MCF 10A (cell line): Measurements from ENCODE around the gene ZNF862. TPM values are rescaled to one million over a fixed set of nuclear protein-coding genes. Genes with fewer than 3 reads are reported as not detected.

Source experiments
- Bru-seq: library from RNA; stranded (reverse); fragments of 400-500 nt; gene quantifications from one replicate; lab custom pipeline; 2021; lab: Mats Ljungman, UMichigan
- BruChase-seq, 2 experiments: library from RNA; stranded (reverse); fragments of 400-500 nt; gene quantifications; one replicate each; lab custom pipeline; 2021; lab: Mats Ljungman, UMichigan
- BruUV-seq: library from RNA; stranded (reverse); fragments of 400-500 nt; replicated peaks from 2 replicates; lab custom pipeline; 2021; lab: Mats Ljungman, UMichigan
- CTCF ChIA-PET: fragments of 300-600 bp; sonication (Branson Sonifier 250); formaldehyde crosslinking; extraction: SDS; loops from one replicate; lab custom pipeline; 2021; ENCODE audit warnings: antibody characterized with exemption, inconsistent platforms; lab: Yijun Ruan, JAX
- POLR2A ChIA-PET: fragments of 300-600, 350-650 bp; sonication (Branson Sonifier 250); formaldehyde crosslinking; extraction: SDS; loops from one replicate; lab custom pipeline; 2020; ENCODE audit warnings: antibody characterized with exemption, inconsistent platforms; lab: Yijun Ruan, JAX
- DNase-seq: peaks from one replicate; pipeline ENCODE4 v3.0.0-alpha.2; 2018; ENCODE audit not compliant: unreplicated experiment
- H3K27ac Mint-ChIP-seq: one replicate; pipeline ENCODE4 v1.8.0; 2022; ENCODE audit warnings: mild to moderate bottlenecking, low read depth, mixed read lengths; ENCODE audit not compliant: unreplicated experiment
- H3K27me3 Mint-ChIP-seq: one replicate; pipeline ENCODE4 v1.8.0; 2022; ENCODE audit warnings: mixed read lengths; ENCODE audit not compliant: insufficient read depth, unreplicated experiment
- H3K36me3 Mint-ChIP-seq: one replicate; pipeline ENCODE4 v1.8.0; 2022; ENCODE audit warnings: mild to moderate bottlenecking, moderate library complexity, mixed read lengths; ENCODE audit not compliant: insufficient read depth, unreplicated experiment
- H3K4me1 Mint-ChIP-seq: one replicate; pipeline ENCODE4 v1.8.0; 2022; ENCODE audit warnings: mixed read lengths; ENCODE audit not compliant: insufficient read depth, unreplicated experiment
- H3K4me3 Mint-ChIP-seq: one replicate; pipeline ENCODE4 v1.8.0; 2022; ENCODE audit warnings: mild to moderate bottlenecking, moderate library complexity, mixed read lengths; ENCODE audit not compliant: unreplicated experiment
- H3K9me3 Mint-ChIP-seq: one replicate; pipeline ENCODE4 v1.8.0; 2022; ENCODE audit warnings: mixed read lengths; ENCODE audit not compliant: unreplicated experiment
- CTCF ChIP-seq: fragments of 200-600 bp; IDR thresholded peaks from one replicate; pipeline ENCODE4 v1.8.0; 2022; ENCODE audit warnings: antibody characterized with exemption, mild to moderate bottlenecking; ENCODE audit not compliant: unreplicated experiment
- intact Hi-C: fragments of 100-400 bp; cut with micrococcal nuclease; formaldehyde crosslinking; loops from 2 replicates; pipeline ENCODE4 v1.14.1; 2022
- long read RNA-seq: library from polyadenylated mRNA; stranded (forward); transcript quantifications from one replicate; pipeline ENCODE4 v2.0.0, GENCODE V29; 2022
- total RNA-seq: library from RNA; stranded (reverse); gene quantifications from 2 replicates; pipeline ENCODE4 v1.2.3, GENCODE V29; 2022

The ZNF862 gene
- total RNA-seq (17.4 and 22.2 TPM in 2 replicates), Bru-seq, nascent RNA (percentile 60 among the genes with signal in this experiment), BruChase-seq, experiment 1, labeled RNA remaining after a 6-hour chase (percentile 85 among the genes with signal in this experiment), BruChase-seq, experiment 2, labeled RNA remaining after a 2-hour chase (percentile 87 among the genes with signal in this experiment)
- long read RNA-seq, partial matches to known transcripts, result 3 of 24 reads
- long read RNA-seq, other reads (novel, unspliced or antisense), result 21 of 24 reads

GRCh38 chr7:149838224-149838991 is at the start of gene ZNF862:
ZNF862 (plus strand) TSS chr7:149838375; CDS start chr7:149838612, 237 bp downstream.
- ChIA-PET CTCF (interaction anchor here (0.6 to 0.7 kb wide), 3 partner anchors 27 to 115 kb away, joined by 3 read pairs; no protein-coding TSS in a partner anchor), POLR2A (interaction anchor here (0.6 to 2.6 kb wide), 12 partner anchors 10 to 1409 kb away, joined by 3 to 9 read pairs (median 3); no protein-coding TSS in a partner anchor)
- peak within 1 kb of the TSS; percentile 52 for H3K27ac Mint-ChIP-seq
- no TSS peak for BruUV-seq
- H3K4me3 Mint-ChIP-seq, result peak within 1 kb of the TSS; percentile 77
- H3K27me3 Mint-ChIP-seq, result peaks cover 19% of the 10 kb centered on the region
- no peaks in the 10 kb centered on the region for H3K9me3 Mint-ChIP-seq
- no peaks in the 10 kb centered on the region for H3K36me3 Mint-ChIP-seq
- no peak for TF ChIP-seq CTCF
- H3K4me1 Mint-ChIP-seq, result peaks cover 10% of the 10 kb centered on the region
- intact Hi-C loops, result loop anchor here (2.0 kb wide), 1 partner anchor 34 kb away; the partner anchor contains the start of gene ATP6V0E2
- peak; percentile 96 for DNase-seq

- CTCF ChIA-PET, result interaction anchor here (0.6 to 2.0 kb wide), 3 partner anchors 17 to 83 kb away, joined by 3 to 5 read pairs (median 3); no protein-coding TSS in a partner anchor
- no peaks in the 10 kb centered on the region for H3K9me3 Mint-ChIP-seq
- H3K36me3 Mint-ChIP-seq, result no peaks in the 10 kb centered on the region
- TF ChIP-seq CTCF, result no peak
- H3K27ac Mint-ChIP-seq, result no peak overlapping the region
- BruUV-seq, result no TSS peak
- intact Hi-C loops, result no loop called here
- H3K4me3 Mint-ChIP-seq, result no peak overlapping the region
- peaks cover 7% of the 10 kb centered on the region for H3K4me1 Mint-ChIP-seq
- POLR2A ChIA-PET, result no interaction called here
- no peak for DNase-seq
- H3K27me3 Mint-ChIP-seq, result peaks cover 9% of the 10 kb centered on the region
Observed at GRCh38 chr7:149789101-149789500, 49.1 kb upstream of the ZNF862 start.

GRCh38 chr7:149790146-149790548 is 48.0 kb upstream of the ZNF862 start:
- peaks cover 10% of the 10 kb centered on the region for H3K4me1 Mint-ChIP-seq
- no peaks in the 10 kb centered on the region for H3K36me3 Mint-ChIP-seq
- no TSS peak for BruUV-seq
- H3K9me3 Mint-ChIP-seq, result no peaks in the 10 kb centered on the region
- intact Hi-C loops, result no loop called here
- ChIA-PET CTCF (no interaction called here), POLR2A (no interaction called here)
- DNase-seq, result no peak
- H3K27me3 Mint-ChIP-seq, result peaks cover 13% of the 10 kb centered on the region
- H3K4me3 Mint-ChIP-seq, result no peak overlapping the region
- peak; percentile 12 for TF ChIP-seq CTCF
- no peak overlapping the region for H3K27ac Mint-ChIP-seq
